GM21737 (cell line): ENCODE measurements around the gene RCOR3.
"Not testable (repeated sequence)": the region's sequence is repeated elsewhere in the genome, so short reads cannot be mapped to it uniquely, and the experiment has no call there.

Experiments used
- ATAC-seq: cut with Tn5 transposase; IDR thresholded peaks from one replicate; pipeline ENCODE4 v1.9.1; 2021; ENCODE audit warnings: mild to moderate bottlenecking, moderate library complexity; ENCODE audit not compliant: unreplicated experiment

RCOR3 gene

GRCh38 chr1:211259638-211260126 is 516 bp downstream of the RCOR3 start:
- ATAC-seq, result no peak

GRCh38 chr1:211260141-211261107 is 1.3 kb downstream of the RCOR3 start:
- peak; percentile 32 for ATAC-seq

GRCh38 chr1:211261229-211261628 is 2.1 kb downstream of the RCOR3 start:
- no peak for ATAC-seq

- ATAC-seq, result not testable (repeated sequence)
These were observed 3.9 kb downstream of the RCOR3 start for GRCh38 chr1:211263022-211263421.

GRCh38 chr1:211267204-211267857 is 8.2 kb downstream of the RCOR3 start:
- ATAC-seq, result no peak

GRCh38 chr1:211279340-211279739 is 20.2 kb downstream of the RCOR3 start:
- ATAC-seq, result no peak

- ATAC-seq, result no peak
These were observed 21.7 kb downstream of the RCOR3 start for GRCh38 chr1:211280910-211281309.

- no peak for ATAC-seq
These were observed 22.3 kb downstream of the RCOR3 start for GRCh38 chr1:211281320-211282022.

- ATAC-seq, result no peak
These were observed 22.8 kb downstream of the RCOR3 start for GRCh38 chr1:211282023-211282373.

GRCh38 chr1:211285196-211285595 is 26.0 kb downstream of the RCOR3 start:
- ATAC-seq, result no peak

GRCh38 chr1:211287218-211287617 is 28.1 kb downstream of the RCOR3 start:
- ATAC-seq, result no peak

GRCh38 chr1:211292411-211292810 is 33.2 kb downstream of the RCOR3 start:
- no peak for ATAC-seq

GRCh38 chr1:211296396-211296795 is 37.2 kb downstream of the RCOR3 start:
- no peak for ATAC-seq

GRCh38 chr1:211305044-211305443 is 45.9 kb downstream of the RCOR3 start:
- ATAC-seq, result peak; percentile 85

- ATAC-seq, result no peak
These were observed 50.5 kb downstream of the RCOR3 start for GRCh38 chr1:211309617-211310016.

GRCh38 chr1:211313392-211313791 is 54.2 kb downstream of the RCOR3 start:
- no peak for ATAC-seq

- ATAC-seq, result no peak
These were observed 59.6 kb downstream of the RCOR3 start for GRCh38 chr1:211318576-211319280.

- ATAC-seq, result no peak
These were observed 60.7 kb downstream of the RCOR3 start for GRCh38 chr1:211319892-211320291.

GRCh38 chr1:211320980-211321379 is 61.8 kb downstream of the RCOR3 start:
- ATAC-seq, result no peak

- ATAC-seq, result not testable (repeated sequence)
These were observed 62.5 kb downstream of the RCOR3 start for GRCh38 chr1:211321646-211322045.
